Measurements from ENCODE around the gene KIFC3.
A peak's percentile ranks its signal among the peaks of the same experiment; 100 is the strongest.

- no peak for TF ChIP-seq CTCF (IDR thresholded peaks at IDR 0.05)
- TF ChIP-seq POLR2A (IDR thresholded peaks at IDR 0.05): no peak
- peak; percentile 40 to 81 for TF ChIP-seq EP300 (IDR thresholded peaks at IDR 0.05)
Measured at GRCh38 chr16:57815987-57816745, 13.9 kb upstream of the KIFC3 start.
